Body of pancreas (tissue), 4 donors: ENCODE results near the gene DACH1. TPM values are rescaled to one million over a fixed set of nuclear protein-coding genes. Genes with fewer than 3 reads are reported as not detected.

ENCODE experiments used
- ATAC-seq: fragments of 150-250 bp; one replicate; pipeline ENCODE4 v1.9.1; 2016
- DNase-seq, 4 donors: peaks; one replicate each; pipeline ENCODE4 v3.0.0-alpha.2; 2019
- H3K27ac ChIP-seq, 4 donors: fragments of 200-600 bp; sonication (generic); 1 replicate in 3 of 4; 2 replicates in 1 of 4; pipeline versions ENCODE4 v1.5.1 to v1.6.1; 2016 to 2019; ENCODE audit warnings: mild to moderate bottlenecking in 1 of 4, mixed read lengths in 1 of 4, moderate library complexity in 1 of 4
- H3K27me3 ChIP-seq, 2 donors: fragments of 200-600 bp; sonication (generic); one replicate each; pipeline ENCODE4 v1.6.0; 2016; ENCODE audit warnings: mild to moderate bottlenecking in 1 of 2
- H3K36me3 ChIP-seq, 2 donors: fragments of 200-600 bp; sonication (generic); replicated peaks in 1 of 2; 2 replicates each; pipeline ENCODE4 v1.5.1; 2016; ENCODE audit warnings: low read depth in 2 of 2; ENCODE audit not compliant: insufficient read depth in 1 of 2
- H3K4me1 ChIP-seq: fragments of 200-600 bp; sonication (generic); one replicate; pipeline ENCODE4 v1.6.0; 2016
- H3K4me3 ChIP-seq, 2 donors: fragments of 200-600 bp; sonication (generic); 1 replicate in 1 of 2; 2 replicates in 1 of 2; pipeline ENCODE4 v1.5.1; 2016 to 2019
- H3K9me3 ChIP-seq, 3 donors: fragments of 200-600 bp; sonication (generic); 1 replicate in 2 of 3; 2 replicates in 1 of 3; pipeline ENCODE4 v1.5.1; 2016
- POLR2A ChIP-seq, 3 donors: fragments of 450-650 bp; IDR thresholded peaks; one replicate each; pipeline ENCODE4 v1.6.1; 2016; ENCODE audit warnings: antibody characterized with exemption in 3 of 3, mild to moderate bottlenecking in 2 of 3
- WGBS, 2 donors: methylation state at CpG; one replicate each; pipeline ENCODE4 v1.1.5; 2017; 5-methylcytosine and 5-hydroxymethylcytosine counted together
- intact Hi-C: fragments of 100-400 bp; cut with DNase I; formaldehyde crosslinking; loops from one replicate; pipeline ENCODE4 v1.15.1; 2023
- total RNA-seq, 2 donors: library from RNA; depleted of rRNA; stranded (reverse); fragments of >200 nt; gene quantifications; one replicate each; pipeline ENCODE4 v1.1.0, GENCODE V29; 2016
- TF ChIP-seq, protein P1 (sequence below), 7 experiments: fragments of 450-650 bp in 4 of 7; fragments of 200-600 bp in 3 of 7; sonication (generic) in 3 of 7; IDR thresholded peaks; one replicate each; pipeline ENCODE4 v1.5.1; 2016 to 2019; ENCODE audit warnings: antibody characterized with exemption in 7 of 7

The DACH1 gene
- total RNA-seq, 2 donors from 2014 or later: 2.9 to 3.3 TPM

DNA sequence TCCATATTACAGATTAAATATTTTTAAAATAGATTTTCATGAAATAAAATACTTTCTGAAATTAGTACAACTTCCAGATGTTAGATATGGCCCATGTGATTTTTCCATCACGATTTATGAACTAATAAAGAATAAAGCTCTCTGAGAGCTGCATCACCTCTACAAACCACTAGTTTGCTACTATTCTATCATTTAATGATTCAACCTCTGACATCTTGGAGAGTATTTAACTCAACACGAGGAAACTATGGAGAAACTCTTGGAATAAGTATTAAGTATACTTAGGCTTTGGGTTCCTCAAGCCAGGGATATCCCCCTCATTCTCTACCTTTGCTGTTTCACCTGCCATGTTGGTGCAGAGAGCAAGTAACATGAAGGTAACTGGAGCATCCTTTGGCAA is 55.7 kb downstream of the DACH1 start:
- ATAC-seq: no peak
- no peaks in the 10 kb centered on the region for H3K27me3 ChIP-seq
- TF ChIP-seq POLR2A (IDR thresholded peaks at IDR 0.05): no peak
- TF ChIP-seq, protein P1, sequence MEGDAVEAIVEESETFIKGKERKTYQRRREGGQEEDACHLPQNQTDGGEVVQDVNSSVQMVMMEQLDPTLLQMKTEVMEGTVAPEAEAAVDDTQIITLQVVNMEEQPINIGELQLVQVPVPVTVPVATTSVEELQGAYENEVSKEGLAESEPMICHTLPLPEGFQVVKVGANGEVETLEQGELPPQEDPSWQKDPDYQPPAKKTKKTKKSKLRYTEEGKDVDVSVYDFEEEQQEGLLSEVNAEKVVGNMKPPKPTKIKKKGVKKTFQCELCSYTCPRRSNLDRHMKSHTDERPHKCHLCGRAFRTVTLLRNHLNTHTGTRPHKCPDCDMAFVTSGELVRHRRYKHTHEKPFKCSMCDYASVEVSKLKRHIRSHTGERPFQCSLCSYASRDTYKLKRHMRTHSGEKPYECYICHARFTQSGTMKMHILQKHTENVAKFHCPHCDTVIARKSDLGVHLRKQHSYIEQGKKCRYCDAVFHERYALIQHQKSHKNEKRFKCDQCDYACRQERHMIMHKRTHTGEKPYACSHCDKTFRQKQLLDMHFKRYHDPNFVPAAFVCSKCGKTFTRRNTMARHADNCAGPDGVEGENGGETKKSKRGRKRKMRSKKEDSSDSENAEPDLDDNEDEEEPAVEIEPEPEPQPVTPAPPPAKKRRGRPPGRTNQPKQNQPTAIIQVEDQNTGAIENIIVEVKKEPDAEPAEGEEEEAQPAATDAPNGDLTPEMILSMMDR (IDR thresholded peaks at IDR 0.05): no peak
- no peak overlapping the region for H3K4me3 ChIP-seq
- DNase-seq: no peak
- intact Hi-C loops: no loop called here
- H3K9me3 ChIP-seq: no peaks in the 10 kb centered on the region
- no peak overlapping the region for H3K27ac ChIP-seq
- 59 to 70% methylated on average over 2 of the region's 2 CpGs for WGBS, 2 donors
- no peaks in the 10 kb centered on the region for H3K36me3 ChIP-seq
- H3K4me1 ChIP-seq: no peaks in the 10 kb centered on the region

DNA sequence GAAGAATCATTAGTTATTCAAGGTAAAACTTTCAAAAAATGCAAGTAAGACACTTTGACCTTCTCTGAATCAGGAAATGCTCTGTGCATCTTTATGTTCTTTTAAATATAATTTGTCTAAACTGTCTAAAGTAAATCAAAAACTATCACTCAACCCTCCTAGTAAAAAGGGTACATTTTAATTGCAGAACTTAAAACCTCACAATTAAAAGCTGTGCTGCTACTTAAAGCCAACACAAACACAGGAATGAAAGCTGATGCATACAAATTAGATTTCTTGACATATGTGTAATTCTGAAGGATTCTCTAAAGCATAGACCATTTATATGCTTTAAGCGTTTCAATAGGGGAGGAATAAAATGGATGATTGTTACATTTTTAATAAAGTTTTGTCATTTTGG is 58.3 kb downstream of the DACH1 start:
- intact Hi-C loops: no loop called here
- no peak for DNase-seq

DNA sequence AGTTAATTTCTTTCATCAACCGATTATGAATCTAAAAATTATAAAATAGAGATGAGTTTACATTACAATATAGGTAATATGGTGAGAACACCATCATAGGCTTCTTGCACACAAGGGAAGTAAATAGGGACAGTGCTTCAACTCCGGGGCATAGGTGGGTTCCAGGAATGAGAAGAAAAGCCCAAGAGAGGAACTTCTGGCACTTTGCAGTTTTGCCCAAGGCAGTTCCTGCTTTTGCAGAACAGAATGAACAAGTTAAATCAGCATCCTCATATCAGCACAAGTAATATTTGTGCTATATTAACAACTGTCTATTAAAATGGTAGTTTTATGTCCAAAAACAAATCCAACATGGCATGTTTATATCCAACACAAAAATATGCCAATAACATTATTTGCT is 60.1 kb downstream of the DACH1 start:
- Histone ChIP-seq H3K4me1 (no peaks in the 10 kb centered on the region), H3K9me3 (no peaks in the 10 kb centered on the region), H3K4me3 (no peak overlapping the region), H3K27ac (no peak overlapping the region), H3K36me3 (no peaks in the 10 kb centered on the region), H3K27me3 (no peaks in the 10 kb centered on the region)
- intact Hi-C loops: no loop called here
- ATAC-seq: no peak
- TF ChIP-seq, protein P1 (IDR thresholded peaks at IDR 0.05): no peak
- no peak for TF ChIP-seq POLR2A (IDR thresholded peaks at IDR 0.05)
- 80 to 82% methylated on average over 2 of the region's 2 CpGs for WGBS, 2 donors
- DNase-seq: no peak

More for the DNA sequence above, 58.3 kb downstream of the DACH1 start:
- H3K9me3 ChIP-seq: no peaks in the 10 kb centered on the region
- WGBS, 2 donors: 86 to 87% methylated on average over 1 of the region's 1 CpG
- no peaks in the 10 kb centered on the region for H3K36me3 ChIP-seq
- H3K4me1 ChIP-seq: no peaks in the 10 kb centered on the region
- H3K27me3 ChIP-seq: no peaks in the 10 kb centered on the region
- ATAC-seq: no peak
- no peak for TF ChIP-seq POLR2A (IDR thresholded peaks at IDR 0.05)
- TF ChIP-seq, protein P1 (IDR thresholded peaks at IDR 0.05): no peak
- no peak overlapping the region for H3K27ac ChIP-seq
- H3K4me3 ChIP-seq: no peak overlapping the region

DNA sequence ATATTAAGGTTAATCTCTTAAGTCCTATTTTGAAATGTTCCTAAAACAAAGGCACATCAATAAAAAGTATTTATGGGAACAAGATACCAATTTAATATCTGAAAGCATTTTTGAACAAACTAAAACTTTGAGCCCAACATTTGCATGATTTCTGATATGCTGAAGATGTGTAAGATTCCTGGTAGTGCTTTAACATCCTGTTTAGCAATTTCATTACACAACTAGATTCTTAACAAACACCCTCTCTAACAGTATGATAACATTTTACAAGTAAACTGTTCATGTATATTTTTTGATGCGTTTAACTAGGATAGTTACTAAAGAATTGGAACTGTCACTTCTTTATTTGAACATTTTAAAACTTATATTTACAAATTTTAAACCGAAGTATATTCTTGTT is 63.9 kb downstream of the DACH1 start:
- no peak for DNase-seq
- Histone ChIP-seq H3K4me3 (no peak overlapping the region), H3K9me3 (no peaks in the 10 kb centered on the region), H3K36me3 (no peaks in the 10 kb centered on the region), H3K27me3 (no peaks in the 10 kb centered on the region), H3K4me1 (no peaks in the 10 kb centered on the region), H3K27ac (no peak overlapping the region)
- no peak for ATAC-seq
- intact Hi-C loops: no loop called here
- TF ChIP-seq, protein P1 (IDR thresholded peaks at IDR 0.05): no peak
- WGBS, 2 donors: 68 to 77% methylated on average over 2 of the region's 2 CpGs

DNA sequence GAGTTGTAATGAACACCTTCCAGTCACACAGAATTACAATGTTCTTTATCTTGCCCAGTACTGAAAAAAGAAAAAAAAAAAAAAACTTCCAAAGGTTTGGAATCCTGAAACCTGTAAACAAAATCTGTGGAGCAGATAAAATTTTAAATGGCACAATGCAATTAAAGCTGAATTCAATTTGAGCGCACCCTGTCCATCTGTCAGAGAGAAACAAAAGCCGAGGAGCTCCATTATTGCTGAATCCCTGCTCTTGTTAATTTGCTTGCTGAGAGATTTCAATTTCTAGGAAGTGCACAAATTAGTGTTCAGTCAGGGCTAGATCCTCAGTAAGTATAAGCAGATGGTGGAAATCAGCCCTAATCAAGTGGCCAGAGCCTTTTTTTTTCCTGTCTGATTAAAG is 65.2 kb downstream of the DACH1 start:
- no peaks in the 10 kb centered on the region for H3K4me1 ChIP-seq
- no peaks in the 10 kb centered on the region for H3K36me3 ChIP-seq
- ATAC-seq (no peak), DNase-seq (no peak)
- intact Hi-C loops: no loop called here
- H3K27ac ChIP-seq: no peak overlapping the region
- 78 to 88% methylated on average over 2 of the region's 2 CpGs for WGBS, 2 donors
- H3K27me3 ChIP-seq: no peaks in the 10 kb centered on the region
- no peak overlapping the region for H3K4me3 ChIP-seq
- no peak for TF ChIP-seq POLR2A (IDR thresholded peaks at IDR 0.05)
- TF ChIP-seq, protein P1 (IDR thresholded peaks at IDR 0.05): no peak
- H3K9me3 ChIP-seq: no peaks in the 10 kb centered on the region
